Measurements from ENCODE around the gene PRKG1.

The PRKG1 gene

DNA sequence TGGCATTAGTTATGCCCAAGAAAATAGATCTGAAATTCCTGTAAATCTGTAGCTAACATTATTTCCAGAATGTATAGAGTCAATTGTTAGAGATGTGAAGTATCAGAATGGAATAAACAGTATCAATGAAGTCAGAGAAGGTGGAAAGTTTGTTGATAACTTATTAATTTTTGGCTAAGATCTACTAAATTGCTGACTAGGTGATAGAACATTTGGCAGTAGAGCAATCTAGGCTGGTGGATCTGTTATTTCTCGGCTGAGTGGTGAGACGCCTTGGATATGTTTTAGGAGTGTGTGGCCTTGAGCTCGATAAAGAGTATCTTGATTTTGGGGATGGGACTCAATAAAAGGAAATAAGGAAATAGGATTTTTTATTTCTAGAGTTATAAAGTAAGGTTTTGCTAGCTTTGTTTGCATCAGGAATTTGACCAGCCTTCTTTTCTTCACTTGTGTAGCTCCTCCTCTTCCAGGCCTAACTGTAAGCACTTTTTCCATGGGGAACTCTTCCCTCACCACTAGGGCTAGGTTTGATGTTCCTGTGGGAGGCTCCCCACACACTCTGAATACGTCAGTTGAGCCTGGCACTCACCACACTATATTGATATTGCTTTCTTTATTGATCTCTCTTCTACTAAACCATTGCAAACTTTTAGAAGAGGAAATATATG lies 711.9 kb downstream of the PRKG1 start:
- DNase-seq = no peak

DNA sequence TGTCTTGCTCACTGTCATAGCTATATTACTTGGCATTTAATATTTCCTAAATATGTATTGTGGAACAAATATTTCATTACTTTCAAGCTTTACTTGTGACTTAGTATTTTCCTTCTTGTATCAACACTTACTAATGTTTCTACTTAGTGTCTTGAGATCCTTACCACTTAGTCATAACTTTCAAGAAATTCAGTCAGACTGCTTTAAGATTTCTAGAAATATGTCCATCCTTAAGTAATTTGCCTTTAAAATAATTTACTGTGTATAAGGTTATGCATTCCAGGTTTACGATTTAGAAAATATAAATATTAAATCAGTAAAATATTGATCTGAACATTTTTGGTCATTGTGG lies 712.4 kb downstream of the PRKG1 start:
- no peak for DNase-seq

DNA sequence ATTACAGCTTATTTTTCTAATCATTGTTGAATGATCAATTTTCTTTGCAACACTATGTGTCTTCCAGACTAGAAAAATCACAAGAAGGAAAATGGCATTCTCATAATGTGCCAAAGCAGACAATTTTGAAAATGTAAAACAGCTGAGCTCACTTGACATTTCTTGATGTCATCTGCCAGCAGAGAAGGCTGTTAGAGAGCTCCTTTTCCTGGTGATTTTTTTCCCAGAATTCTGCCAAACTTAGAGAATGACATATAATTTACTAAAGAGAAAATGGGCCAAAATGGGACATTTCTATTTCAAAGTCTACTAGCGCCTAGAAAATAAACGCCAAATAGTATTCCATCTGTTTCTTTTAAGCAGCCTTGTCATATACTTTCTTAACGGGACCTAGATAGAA lies 714.0 kb downstream of the PRKG1 start:
- DNase-seq = no peak

DNA sequence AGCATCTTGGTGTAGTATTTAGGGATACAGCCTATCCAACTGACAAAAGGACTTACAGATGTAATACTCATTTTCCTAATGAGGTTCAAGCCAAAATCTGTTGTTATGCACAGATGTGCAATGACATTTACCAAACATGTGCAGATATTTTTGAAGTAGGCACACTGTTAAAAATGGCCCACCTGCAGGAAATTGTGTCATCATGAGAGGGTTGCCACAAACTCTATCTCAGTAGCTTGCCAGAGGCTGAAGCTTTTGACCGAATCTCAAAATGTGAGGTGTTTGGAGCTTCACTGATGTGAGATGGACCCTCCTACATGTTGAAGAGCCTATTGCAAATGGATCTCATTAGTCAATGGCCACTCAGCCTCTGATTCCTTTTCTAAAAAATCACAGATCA lies 714.8 kb downstream of the PRKG1 start:
- DNase-seq = no peak

DNA sequence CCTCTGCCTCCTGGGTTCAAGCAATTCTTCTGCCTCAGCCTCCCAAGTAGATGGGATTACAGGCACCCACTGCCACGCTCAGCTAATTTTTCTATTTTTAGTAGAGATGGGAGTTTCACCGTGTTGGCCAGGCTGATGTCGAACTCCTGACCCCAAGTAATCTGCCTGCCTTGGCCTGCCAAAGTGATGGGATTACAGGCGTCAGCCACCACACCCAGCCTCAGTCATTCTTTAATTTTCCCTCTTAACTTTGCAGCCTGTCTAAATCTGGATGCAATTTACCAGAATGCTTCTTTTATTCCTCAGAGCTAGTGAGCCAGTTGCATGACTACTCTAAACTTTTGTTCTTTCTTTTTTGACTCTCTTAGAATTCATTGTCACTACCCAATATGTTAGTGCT lies 715.6 kb downstream of the PRKG1 start:
- DNase-seq = no peak

DNA sequence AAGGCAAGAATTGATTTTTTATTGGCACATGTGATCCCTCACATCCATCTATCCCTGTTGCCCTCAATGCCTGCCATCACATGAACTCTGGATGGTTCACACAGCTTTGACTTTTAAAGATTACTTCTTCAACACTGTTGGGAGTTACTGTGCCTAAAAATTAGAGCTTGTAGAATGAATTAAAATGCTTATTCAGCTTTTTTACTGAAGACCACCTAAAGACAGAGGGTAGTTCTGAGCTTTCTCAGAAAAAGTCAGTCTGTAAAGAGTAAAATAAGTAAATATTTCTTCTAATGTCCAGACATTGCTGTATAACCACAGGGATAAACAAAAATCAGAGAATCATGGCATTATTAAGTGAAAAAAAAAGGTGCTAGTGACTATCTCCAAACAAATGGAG lies 718.4 kb downstream of the PRKG1 start:
- no peak for DNase-seq

DNA sequence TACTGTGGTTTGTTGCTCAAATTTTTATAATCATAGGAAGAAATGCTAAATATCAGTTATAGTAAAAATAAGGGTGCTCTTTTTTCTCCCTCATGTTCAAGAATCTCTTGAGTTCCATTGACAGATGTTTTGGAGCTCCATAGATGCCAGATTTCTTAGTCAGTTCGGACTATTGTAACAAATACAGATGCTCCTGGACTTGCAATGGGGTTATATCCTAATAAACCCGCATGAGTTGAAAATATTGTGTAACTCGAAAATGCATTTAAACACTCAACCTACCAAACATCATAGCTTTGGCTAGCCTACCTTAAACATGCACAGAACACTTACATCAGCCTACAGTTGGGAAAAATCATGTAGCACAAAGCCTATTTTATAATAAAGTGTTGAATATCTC lies 725.8 kb downstream of the PRKG1 start:
- DNase-seq = no peak

DNA sequence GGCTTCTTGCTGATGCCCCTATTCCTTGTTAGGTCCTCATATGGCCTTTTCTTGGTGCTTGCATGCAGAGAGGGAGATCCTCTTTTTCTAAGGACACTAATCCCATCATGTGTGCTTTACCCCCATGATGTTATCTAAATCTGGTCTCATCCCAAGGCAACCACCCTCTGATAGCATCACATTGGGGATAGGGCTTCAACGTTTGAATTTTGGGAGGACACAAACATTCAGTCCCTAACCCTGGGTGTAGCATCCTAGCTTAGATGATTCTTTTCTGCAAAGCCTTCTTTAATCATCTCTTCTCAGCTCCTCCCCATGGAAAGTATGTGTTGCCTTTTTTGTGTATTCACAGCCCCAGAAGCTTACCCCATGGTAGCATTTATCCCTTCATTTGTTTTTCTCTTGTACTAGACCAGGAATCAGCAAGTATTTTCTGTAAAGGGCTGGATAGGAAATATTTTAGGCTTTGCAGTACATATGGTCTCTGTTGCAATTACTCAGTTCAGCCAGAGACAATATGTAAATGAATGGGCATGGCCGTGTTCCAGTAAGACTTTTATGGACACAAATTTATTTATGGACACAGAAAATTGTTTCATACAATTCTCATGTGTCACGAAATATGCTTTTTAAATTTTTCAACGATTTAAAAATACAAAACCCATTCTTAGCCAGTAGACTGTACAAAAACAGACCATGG lies 726.6 kb downstream of the PRKG1 start:
- no peak for DNase-seq

DNA sequence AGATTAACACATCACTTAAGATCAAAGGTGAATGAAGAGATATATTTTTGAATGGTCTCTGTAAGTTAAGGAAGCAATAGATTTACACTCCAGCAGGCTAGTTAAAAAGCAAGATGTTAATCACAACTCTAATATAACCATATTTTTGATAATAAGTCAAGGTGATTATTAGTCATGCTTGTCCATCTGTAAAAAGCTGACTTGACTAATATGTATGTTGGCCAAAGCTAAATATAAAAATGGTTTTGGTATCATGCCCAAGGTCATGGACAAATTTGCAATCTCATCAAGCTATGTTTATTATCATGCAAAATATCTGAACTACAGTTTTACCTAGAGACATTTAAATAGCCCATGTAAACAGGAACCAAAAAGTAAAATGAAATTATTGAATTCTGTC lies 727.7 kb downstream of the PRKG1 start:
- no peak for DNase-seq

DNA sequence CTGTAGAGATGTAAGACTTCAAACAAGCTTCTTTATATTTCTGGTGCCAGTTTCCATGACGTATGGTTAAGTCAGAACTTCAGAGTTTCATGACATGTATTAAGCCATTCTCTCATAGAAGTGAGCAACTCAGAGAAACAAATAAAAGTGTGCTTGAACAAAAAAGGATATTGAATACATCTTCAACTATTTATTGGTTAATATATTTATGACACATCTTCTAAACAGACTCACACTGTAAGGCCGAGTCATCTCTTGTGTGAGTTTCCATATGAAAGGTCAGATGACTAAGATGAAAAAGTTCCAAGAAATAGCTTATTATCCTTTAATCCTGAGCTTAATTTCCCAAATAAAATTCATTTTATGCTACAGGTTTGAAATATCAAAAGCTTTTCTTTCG lies 730.6 kb downstream of the PRKG1 start:
- DNase-seq = no peak

DNA sequence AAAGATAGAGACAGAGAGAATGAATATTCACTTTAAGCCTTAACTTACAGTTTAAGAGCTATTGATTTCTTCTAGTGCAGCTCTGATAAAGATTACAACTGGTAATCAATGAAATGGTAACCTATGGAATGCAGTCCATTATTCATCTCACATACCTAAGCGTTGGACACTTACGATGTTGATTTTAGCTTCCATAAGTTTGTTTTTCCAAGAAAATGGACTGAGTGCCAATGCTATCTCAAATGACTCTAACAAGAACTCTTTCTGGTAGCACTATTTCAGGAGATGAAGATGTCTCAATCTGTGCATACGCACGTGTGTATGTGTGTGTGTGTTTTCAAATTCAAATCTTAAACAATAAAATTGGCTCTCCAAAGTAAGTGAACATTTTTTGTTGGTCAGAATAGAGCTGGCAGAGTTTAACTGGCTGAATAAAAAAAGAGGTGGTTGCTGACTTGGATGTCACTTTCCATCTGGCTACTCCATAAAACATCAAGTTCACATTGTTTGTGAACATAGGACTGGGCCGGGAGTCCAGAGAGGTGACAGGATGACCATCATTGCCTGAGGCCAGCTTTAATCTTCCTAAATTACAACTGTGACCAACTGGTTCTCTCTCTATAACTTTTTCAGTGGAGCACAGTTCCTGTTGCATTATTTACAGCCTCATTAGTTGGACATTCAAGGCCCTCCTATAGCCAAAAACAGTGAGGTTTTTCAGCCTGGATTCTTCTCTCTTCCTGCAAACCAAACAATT lies 732.0 kb downstream of the PRKG1 start:
- DNase-seq = no peak

DNA sequence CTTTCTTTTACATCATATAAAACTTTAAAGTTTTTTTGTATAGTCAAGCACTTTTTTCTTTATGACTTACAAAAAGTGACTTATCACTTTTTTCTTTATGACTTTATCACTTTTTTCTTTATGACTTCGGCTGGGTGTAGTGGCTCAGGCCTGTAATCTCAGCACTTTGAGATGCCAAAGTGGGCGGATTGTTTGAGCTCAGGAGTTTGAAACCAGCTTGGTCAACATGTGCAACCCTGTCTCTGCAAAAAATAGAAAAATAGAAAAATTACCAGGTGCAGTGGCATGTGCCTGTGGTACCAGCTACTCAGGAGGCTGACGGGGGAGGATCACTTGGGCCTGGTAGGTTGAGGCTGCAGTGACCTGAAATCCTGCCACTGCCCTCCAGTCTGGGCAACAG lies 733.9 kb downstream of the PRKG1 start:
- no peak for DNase-seq

DNA sequence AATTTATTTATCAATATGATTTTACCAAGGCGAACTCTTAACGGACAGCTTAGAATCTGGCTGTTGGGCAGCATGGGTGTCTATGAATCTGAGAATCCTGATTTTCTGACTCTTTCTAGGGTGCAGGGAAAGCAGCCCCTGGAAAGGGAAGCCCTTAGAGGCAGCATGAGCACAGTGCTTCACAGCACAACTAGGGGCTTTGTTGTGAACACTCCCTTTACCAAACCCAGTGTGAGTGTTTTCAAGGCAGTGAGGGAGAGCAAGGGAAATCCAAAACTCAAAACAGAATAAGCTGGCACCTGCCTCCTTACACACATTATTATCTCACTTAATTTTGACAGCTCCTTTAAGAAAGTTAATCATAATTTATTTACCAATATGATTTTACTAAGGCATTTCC lies 741.4 kb downstream of the PRKG1 start:
- DNase-seq = no peak

DNA sequence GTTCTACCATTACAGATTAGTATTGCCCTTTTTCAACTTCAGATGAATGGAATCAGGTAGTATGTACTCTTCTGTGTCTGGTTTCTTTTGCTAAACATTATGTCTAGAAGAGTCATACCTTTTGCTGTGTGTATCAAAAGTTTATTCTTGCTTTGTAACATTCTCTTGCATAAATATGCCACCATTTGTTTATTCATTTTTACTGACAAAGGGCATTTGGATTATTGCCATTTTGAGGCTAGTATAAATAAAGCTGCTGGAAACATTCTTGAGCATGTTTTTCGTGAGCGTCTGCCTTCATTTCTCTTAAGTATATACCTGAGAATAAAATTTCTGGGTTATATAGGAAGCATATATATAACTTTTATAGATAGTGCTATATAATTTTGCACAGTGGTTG lies 746.8 kb downstream of the PRKG1 start:
- DNase-seq = no peak

DNA sequence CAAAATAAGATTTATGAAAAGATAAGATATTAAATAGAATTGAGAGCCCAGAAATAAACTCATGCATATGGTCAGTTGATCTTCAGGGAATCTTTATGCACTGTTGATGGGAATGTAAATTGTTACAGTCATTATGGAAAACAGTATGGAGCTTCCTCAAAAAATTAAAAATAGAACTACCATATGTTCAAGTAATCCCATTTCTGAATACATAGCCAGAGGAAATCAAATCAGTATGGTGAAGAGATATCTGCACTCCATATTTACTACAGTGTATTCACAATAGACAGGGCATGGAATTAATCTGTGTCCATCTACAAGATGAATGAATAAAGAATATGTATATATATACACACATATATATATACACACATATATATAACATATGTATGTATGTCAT lies 747.5 kb downstream of the PRKG1 start:
- no peak for DNase-seq

DNA sequence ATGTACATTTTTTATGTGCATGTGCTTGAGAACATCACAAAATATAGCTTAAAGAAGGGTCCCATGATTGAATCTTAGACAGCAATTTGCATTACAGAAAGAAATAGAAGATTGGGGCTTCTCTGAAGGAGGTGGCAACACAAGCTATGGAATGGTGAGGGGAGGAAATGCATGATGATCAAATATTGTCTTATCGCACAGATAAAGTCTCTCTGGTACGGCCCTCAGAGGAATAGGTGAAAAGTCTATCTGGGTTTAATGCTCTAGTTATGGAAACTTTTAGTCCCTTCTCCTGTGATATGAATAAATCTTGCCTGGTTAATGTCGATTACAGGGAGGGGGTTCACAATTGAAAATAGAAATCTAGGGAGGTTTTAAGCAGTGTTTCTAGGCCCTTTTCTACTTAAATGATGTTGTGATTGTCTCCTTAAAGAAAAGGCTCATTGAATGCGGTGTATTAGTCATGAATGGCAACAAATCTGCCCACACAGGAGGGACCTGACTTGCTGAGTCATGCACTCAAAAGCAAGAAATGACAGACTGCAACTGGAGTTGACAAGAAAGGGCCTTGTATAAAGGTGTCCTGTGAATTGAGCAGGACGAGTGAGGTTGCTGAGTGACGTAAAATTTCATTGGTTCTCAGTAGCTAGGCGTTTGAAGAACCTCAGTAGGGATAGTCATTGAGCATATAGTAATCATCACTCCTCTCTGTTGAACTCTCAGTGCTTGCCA lies 758.5 kb downstream of the PRKG1 start:
- peak; percentile 24 for DNase-seq

DNA sequence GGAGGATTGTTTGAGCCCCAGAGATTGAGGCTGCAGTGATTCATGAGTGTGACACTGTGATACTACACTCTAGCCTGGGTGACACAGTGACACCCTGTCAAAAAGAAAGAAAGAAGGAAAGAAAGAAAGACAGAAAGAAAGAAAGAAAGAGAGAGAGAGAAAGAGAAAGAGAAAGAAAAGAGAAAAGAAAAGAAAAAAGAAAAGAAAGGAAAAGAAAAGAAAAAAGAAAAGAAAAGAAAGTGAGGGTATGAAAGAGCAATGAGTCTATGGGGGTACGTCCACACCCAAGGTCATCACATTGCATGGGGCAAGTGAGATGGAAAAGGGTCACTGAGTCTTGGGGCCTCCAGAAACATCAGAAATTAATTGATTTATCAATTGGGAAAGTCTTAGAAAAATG lies 760.3 kb downstream of the PRKG1 start:
- no peak for DNase-seq

DNA sequence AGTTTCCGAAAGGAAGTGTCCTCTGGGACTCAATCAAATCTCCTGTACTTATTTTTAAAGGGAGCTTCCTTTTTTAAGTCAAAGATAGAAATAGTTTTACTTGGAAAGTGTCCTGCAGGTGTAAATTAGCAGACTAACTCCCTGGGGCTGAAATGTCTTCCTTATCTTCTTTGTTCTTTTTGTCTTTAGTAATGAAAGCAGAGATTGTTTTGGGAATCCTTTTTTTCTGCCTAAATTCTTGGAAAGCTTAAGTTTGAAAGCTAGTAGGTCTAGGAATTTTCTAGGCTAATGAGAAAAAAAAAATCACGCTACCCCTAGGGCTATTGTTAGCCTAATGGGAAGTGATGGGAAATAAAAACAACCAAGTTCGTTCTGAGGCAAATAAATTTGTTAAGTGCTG lies 764.2 kb downstream of the PRKG1 start:
- DNase-seq = no peak

DNA sequence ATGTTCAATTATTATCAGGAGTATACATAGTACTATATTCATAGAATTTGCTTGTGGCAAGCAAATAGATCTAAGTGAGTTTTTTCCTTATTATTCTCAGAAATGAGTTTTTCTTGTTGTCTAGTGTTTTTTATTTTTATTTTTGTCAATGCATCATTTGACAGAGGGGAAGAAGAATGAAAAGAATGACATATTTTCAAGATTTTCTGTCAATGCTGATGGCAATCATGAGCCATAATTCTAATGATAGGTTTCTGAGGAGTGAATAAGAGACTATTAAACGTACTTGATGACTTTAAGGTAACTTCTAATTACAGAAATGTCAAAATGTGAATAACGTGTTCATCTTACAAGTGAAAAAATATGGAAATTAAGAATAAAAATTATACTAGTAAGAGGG lies 769.7 kb downstream of the PRKG1 start:
- no peak for DNase-seq

DNA sequence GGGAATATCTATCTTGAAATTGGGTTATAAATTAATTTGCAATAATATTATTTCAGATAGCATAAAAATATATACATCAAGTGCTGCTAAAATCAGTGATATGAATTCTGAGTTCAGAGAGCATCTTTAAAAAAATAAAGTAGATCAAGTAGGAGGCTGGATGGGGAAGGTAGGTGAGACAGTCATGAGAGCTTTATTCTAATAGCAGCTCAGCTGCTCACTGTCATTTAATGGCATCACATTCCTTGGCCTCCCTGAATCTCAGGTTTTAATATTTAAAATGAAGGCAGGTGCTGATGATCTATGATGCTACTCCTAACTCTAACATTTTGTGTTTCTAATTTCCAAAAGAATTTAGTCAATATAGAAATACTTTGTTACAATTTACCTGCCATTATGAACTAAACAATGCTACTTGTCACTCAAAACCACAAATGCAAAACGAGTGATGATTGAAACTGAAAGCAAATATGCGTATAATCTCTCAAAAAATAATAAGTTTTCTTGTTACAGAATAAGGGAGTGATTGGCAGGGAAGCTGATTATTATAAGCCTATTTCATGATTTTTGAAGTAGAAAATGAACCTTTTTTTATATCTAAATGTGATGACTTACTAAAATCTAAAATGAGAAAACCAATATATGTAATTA lies 772.7 kb downstream of the PRKG1 start:
- DNase-seq = no peak

DNA sequence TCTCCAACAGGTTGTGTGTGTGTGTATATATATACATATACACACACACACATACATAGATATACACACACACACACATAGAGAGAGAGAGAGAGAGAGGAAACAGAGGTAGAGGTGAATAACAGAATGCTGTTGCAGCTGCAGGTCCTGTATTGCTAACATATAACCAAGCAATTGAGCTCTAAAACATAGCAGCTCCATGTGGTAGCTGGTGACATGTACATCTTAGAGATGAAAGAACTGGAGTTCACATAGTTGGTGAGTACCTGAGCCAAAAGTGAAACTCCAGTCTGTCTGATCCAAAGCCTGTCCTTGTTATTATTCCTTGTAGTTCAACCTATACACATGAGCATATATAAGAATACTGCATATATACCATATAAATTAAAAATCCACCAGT lies 778.0 kb downstream of the PRKG1 start:
- DNase-seq = no peak

DNA sequence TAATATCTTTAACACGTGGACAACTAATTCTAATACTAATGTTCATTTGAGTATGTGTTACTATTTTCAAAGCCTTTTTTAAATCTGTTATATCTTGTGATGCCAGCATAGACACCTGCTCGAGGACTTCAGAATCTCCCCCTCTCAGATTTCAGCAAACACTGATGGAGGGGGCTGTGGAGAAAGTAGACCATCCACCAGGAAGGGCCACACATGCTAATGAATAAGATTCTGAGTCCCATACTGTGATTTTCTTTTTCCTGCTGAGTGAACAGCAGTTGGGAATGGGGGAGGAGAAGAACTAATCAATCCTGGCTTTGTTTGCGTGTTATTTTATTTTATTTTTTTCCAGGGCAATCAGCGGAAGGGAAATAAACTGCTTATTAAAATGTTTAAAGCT lies 783.0 kb downstream of the PRKG1 start:
- DNase-seq = no peak

DNA sequence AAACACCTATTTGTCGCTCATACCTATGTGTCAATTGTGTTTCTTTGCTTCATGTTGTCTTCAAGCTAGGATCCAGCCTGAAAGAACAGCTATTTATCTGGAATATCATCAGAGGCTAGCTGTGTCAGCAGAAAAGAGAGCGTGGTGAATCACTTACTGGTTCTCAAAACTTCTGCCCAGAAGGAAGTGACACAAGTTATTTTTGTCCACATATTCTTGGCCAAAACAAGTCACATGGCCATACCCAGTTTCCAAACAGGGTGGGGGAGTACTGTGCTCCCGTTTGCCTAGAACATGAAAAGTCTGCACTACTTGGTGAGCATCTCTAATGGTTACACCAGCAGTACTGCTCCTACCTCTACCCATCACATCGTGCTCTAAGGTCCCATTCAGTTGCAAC lies 786.0 kb downstream of the PRKG1 start:
- no peak for DNase-seq
